ENCODE data around the gene CCR5AS.

Gene CCR5AS

GRCh38 chr3:46353647-46354410 lies 53.0 kb downstream of the CCR5AS start, which contains the start of gene CCR2 (continued):
- TF ChIP-seq, protein P1, sequence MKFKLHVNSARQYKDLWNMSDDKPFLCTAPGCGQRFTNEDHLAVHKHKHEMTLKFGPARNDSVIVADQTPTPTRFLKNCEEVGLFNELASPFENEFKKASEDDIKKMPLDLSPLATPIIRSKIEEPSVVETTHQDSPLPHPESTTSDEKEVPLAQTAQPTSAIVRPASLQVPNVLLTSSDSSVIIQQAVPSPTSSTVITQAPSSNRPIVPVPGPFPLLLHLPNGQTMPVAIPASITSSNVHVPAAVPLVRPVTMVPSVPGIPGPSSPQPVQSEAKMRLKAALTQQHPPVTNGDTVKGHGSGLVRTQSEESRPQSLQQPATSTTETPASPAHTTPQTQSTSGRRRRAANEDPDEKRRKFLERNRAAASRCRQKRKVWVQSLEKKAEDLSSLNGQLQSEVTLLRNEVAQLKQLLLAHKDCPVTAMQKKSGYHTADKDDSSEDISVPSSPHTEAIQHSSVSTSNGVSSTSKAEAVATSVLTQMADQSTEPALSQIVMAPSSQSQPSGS (CRISPR knock-in tag; IDR thresholded peaks at IDR 0.05; ENCODE audit: borderline replicate concordance, low read depth): no peak

- CTCF ChIA-PET: interaction anchor here (0.7 to 1.4 kb wide), 3 partner anchors 16 to 25 kb away, joined by 3 to 5 read pairs (median 5); no protein-coding TSS in a partner anchor
- H3K27me3 Mint-ChIP-seq (ENCODE audit: low read depth): peaks cover 8% of the 10 kb centered on the region
Measured at GRCh38 chr3:46353090-46353489, 53.8 kb downstream of the CCR5AS start.

More at GRCh38 chr3:46353090-46353489, 53.8 kb downstream of the CCR5AS start:
- Mint-ChIP-seq H3K4me3 (no peak overlapping the region), H3K4me1 (peaks cover 11% of the 10 kb centered on the region; the same call in 1 of the 2 replicates), H3K27ac (no peak overlapping the region), H3K36me3 (peaks cover 4% of the 10 kb centered on the region; the same call in 1 of the 2 replicates), H3K9me3 (peaks cover 16% of the 10 kb centered on the region)
- TF ChIP-seq, protein P2, sequence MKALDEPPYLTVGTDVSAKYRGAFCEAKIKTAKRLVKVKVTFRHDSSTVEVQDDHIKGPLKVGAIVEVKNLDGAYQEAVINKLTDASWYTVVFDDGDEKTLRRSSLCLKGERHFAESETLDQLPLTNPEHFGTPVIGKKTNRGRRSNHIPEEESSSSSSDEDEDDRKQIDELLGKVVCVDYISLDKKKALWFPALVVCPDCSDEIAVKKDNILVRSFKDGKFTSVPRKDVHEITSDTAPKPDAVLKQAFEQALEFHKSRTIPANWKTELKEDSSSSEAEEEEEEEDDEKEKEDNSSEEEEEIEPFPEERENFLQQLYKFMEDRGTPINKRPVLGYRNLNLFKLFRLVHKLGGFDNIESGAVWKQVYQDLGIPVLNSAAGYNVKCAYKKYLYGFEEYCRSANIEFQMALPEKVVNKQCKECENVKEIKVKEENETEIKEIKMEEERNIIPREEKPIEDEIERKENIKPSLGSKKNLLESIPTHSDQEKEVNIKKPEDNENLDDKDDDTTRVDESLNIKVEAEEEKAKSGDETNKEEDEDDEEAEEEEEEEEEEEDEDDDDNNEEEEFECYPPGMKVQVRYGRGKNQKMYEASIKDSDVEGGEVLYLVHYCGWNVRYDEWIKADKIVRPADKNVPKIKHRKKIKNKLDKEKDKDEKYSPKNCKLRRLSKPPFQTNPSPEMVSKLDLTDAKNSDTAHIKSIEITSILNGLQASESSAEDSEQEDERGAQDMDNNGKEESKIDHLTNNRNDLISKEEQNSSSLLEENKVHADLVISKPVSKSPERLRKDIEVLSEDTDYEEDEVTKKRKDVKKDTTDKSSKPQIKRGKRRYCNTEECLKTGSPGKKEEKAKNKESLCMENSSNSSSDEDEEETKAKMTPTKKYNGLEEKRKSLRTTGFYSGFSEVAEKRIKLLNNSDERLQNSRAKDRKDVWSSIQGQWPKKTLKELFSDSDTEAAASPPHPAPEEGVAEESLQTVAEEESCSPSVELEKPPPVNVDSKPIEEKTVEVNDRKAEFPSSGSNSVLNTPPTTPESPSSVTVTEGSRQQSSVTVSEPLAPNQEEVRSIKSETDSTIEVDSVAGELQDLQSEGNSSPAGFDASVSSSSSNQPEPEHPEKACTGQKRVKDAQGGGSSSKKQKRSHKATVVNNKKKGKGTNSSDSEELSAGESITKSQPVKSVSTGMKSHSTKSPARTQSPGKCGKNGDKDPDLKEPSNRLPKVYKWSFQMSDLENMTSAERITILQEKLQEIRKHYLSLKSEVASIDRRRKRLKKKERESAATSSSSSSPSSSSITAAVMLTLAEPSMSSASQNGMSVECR (CRISPR knock-in tag; IDR thresholded peaks at IDR 0.05; ENCODE audit: borderline replicate concordance): no peak
- TF ChIP-seq GTF2I (CRISPR knock-in tag; conservative IDR thresholded peaks at IDR 0.05) (no peak), PRRX2 (CRISPR knock-in tag; IDR thresholded peaks at IDR 0.05) (no peak), MYBL2 (CRISPR knock-in tag; IDR thresholded peaks at IDR 0.05) (no peak), NFATC4 (CRISPR knock-in tag; IDR thresholded peaks at IDR 0.05) (no peak), ZNF416 (CRISPR knock-in tag; IDR thresholded peaks at IDR 0.05) (no peak), NR3C1 (CRISPR knock-in tag; conservative IDR thresholded peaks at IDR 0.05; ENCODE audit: low read depth) (no peak)
- TF ChIP-seq, protein P3, sequence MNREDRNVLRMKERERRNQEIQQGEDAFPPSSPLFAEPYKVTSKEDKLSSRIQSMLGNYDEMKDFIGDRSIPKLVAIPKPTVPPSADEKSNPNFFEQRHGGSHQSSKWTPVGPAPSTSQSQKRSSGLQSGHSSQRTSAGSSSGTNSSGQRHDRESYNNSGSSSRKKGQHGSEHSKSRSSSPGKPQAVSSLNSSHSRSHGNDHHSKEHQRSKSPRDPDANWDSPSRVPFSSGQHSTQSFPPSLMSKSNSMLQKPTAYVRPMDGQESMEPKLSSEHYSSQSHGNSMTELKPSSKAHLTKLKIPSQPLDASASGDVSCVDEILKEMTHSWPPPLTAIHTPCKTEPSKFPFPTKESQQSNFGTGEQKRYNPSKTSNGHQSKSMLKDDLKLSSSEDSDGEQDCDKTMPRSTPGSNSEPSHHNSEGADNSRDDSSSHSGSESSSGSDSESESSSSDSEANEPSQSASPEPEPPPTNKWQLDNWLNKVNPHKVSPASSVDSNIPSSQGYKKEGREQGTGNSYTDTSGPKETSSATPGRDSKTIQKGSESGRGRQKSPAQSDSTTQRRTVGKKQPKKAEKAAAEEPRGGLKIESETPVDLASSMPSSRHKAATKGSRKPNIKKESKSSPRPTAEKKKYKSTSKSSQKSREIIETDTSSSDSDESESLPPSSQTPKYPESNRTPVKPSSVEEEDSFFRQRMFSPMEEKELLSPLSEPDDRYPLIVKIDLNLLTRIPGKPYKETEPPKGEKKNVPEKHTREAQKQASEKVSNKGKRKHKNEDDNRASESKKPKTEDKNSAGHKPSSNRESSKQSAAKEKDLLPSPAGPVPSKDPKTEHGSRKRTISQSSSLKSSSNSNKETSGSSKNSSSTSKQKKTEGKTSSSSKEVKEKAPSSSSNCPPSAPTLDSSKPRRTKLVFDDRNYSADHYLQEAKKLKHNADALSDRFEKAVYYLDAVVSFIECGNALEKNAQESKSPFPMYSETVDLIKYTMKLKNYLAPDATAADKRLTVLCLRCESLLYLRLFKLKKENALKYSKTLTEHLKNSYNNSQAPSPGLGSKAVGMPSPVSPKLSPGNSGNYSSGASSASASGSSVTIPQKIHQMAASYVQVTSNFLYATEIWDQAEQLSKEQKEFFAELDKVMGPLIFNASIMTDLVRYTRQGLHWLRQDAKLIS (CRISPR knock-in tag; IDR thresholded peaks at IDR 0.05; ENCODE audit: borderline replicate concordance): no peak
- TF ChIP-seq, protein P4, sequence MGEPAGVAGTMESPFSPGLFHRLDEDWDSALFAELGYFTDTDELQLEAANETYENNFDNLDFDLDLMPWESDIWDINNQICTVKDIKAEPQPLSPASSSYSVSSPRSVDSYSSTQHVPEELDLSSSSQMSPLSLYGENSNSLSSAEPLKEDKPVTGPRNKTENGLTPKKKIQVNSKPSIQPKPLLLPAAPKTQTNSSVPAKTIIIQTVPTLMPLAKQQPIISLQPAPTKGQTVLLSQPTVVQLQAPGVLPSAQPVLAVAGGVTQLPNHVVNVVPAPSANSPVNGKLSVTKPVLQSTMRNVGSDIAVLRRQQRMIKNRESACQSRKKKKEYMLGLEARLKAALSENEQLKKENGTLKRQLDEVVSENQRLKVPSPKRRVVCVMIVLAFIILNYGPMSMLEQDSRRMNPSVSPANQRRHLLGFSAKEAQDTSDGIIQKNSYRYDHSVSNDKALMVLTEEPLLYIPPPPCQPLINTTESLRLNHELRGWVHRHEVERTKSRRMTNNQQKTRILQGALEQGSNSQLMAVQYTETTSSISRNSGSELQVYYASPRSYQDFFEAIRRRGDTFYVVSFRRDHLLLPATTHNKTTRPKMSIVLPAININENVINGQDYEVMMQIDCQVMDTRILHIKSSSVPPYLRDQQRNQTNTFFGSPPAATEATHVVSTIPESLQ (CRISPR knock-in tag; IDR thresholded peaks at IDR 0.05): no peak
- POLR2A ChIA-PET: no interaction called here
- ATAC-seq (no peak), DNase-seq (ENCODE audit: low spot score) (no peak)
